Endothelial cell of umbilical vein (primary cell): ENCODE data around the gene NDUFS6.

Source experiments
- CTCF ChIP-seq, 2 donors: IDR thresholded peaks; 1 replicate in 1 of 2; 2 replicates in 1 of 2; pipeline ENCODE4 v1.5.1; 2011; ENCODE audit warnings: low read length in 2 of 2, mild to moderate bottlenecking in 2 of 2, moderate library complexity in 2 of 2, control low read depth in 1 of 2, inconsistent platforms in 1 of 2, low read depth in 1 of 2; ENCODE audit not compliant: insufficient read depth in 1 of 2; ENCODE audit errors: extremely low read depth in 1 of 2
- EZH2 ChIP-seq: IDR thresholded peaks from 2 replicates; pipeline ENCODE4 v1.6.1; 2012; ENCODE audit warnings: borderline replicate concordance, low read depth, mild to moderate bottlenecking, moderate library complexity, low read length, inconsistent platforms; ENCODE audit not compliant: severe bottlenecking
- FOS ChIP-seq: IDR thresholded peaks from 2 replicates; pipeline ENCODE4 v1.6.1; 2011; ENCODE audit warnings: mild to moderate bottlenecking, low read length, moderate library complexity, borderline replicate concordance; ENCODE audit not compliant: insufficient read depth
- GATA2 ChIP-seq: IDR thresholded peaks from 2 replicates; pipeline ENCODE4 v1.7.0; 2011; ENCODE audit warnings: low read depth, mild to moderate bottlenecking, moderate library complexity, mixed read lengths, low read length; ENCODE audit not compliant: insufficient read length, insufficient read depth
- MAX ChIP-seq: IDR thresholded peaks from 2 replicates; pipeline ENCODE4 v1.6.1; 2011; ENCODE audit not compliant: insufficient read depth, insufficient read length
- POLR2A ChIP-seq: IDR thresholded peaks from 2 replicates; pipeline ENCODE4 v1.6.1; 2012; ENCODE audit warnings: low read depth, mild to moderate bottlenecking, control low read depth, low read length
- POLR2AphosphoS5 ChIP-seq: IDR thresholded peaks from 2 replicates; pipeline ENCODE4 v1.6.1; 2012; ENCODE audit warnings: low read depth, mild to moderate bottlenecking, control low read depth, low read length, moderate library complexity; ENCODE audit not compliant: insufficient read depth

GRCh38 chr5:1810581-1811101, 9.4 kb downstream of the NDUFS6 start:
- TF ChIP-seq CTCF (IDR thresholded peaks at IDR 0.05; ENCODE audit: extremely low read depth in 1 of 2, insufficient read depth in 1 of 2, low read depth in 1 of 2, low read length in 2 of 2) (no peak), POLR2A (no peak), EZH2 (no peak), POLR2AphosphoS5 (no peak), FOS (no peak), MAX (no peak), GATA2 (no peak)
